KMS-11 (cell line): ENCODE measurements around the gene SLC7A1.

Experiments used
- H2AFZ ChIP-seq: fragments of 200-600 bp; sonication (generic); 2 replicates; pipeline ENCODE4 v1.6.1; 2016; ENCODE audit warnings: antibody characterized with exemption, mixed run types, low read depth
- H3K27ac ChIP-seq: fragments of 200-600 bp; sonication (generic); 2 replicates; pipeline ENCODE4 v1.6.1; 2016; ENCODE audit warnings: mild to moderate bottlenecking, mixed run types
- H3K27me3 ChIP-seq: fragments of 200-600 bp; sonication (generic); 2 replicates; pipeline ENCODE4 v1.6.1; 2017; ENCODE audit warnings: mild to moderate bottlenecking, low read depth, mixed run types, moderate library complexity; ENCODE audit not compliant: insufficient read depth
- H3K36me3 ChIP-seq: fragments of 200-600 bp; sonication (generic); 2 replicates; pipeline ENCODE4 v1.6.1; 2017; ENCODE audit warnings: mild to moderate bottlenecking, mixed run types; ENCODE audit not compliant: insufficient read depth
- H3K4me1 ChIP-seq: fragments of 200-600 bp; sonication (generic); 2 replicates; pipeline ENCODE4 v1.6.1; 2016; ENCODE audit warnings: mild to moderate bottlenecking, low read depth, mixed run types; ENCODE audit not compliant: poor library complexity, severe bottlenecking
- H3K4me2 ChIP-seq: fragments of 200-600 bp; sonication (generic); 2 replicates; pipeline ENCODE4 v1.7.0; 2016; ENCODE audit warnings: mild to moderate bottlenecking, mixed run types
- H3K4me3 ChIP-seq: fragments of 200-600 bp; sonication (generic); IDR thresholded peaks from 2 replicates; pipeline ENCODE4 v1.6.1; 2017; ENCODE audit warnings: low read depth, low read length, mixed read lengths; ENCODE audit not compliant: insufficient read depth
- H3K79me2 ChIP-seq: fragments of 200-600 bp; sonication (generic); 2 replicates; pipeline ENCODE4 v1.6.1; 2016; ENCODE audit warnings: low read depth, mixed run types; ENCODE audit not compliant: insufficient read depth
- H3K9ac ChIP-seq: fragments of 200-600 bp; sonication (generic); 2 replicates; pipeline ENCODE4 v1.6.1; 2016; ENCODE audit warnings: mild to moderate bottlenecking, mixed run types
- H4K20me1 ChIP-seq: fragments of 200-600 bp; sonication (generic); 2 replicates; pipeline ENCODE4 v1.6.1; 2016; ENCODE audit warnings: mild to moderate bottlenecking, mixed run types; ENCODE audit not compliant: insufficient read depth
- CTCF ChIP-seq: fragments of 200-600 bp; sonication (generic); conservative IDR thresholded peaks from 2 replicates; pipeline ENCODE4 v1.6.1; 2017; ENCODE audit warnings: low read depth, mild to moderate bottlenecking, antibody characterized with exemption, low read length, moderate library complexity, mixed read lengths

SLC7A1 gene

GRCh38 chr13:29591310-29591709, 4.2 kb downstream of the SLC7A1 start:
- no peak overlapping the region for H3K4me2 ChIP-seq
- H3K79me2 ChIP-seq: peaks cover 83% of the 10 kb centered on the region
- no peak for TF ChIP-seq CTCF
- H2AFZ ChIP-seq: no peak overlapping the region
- H3K4me3 ChIP-seq: no peak overlapping the region
- H4K20me1 ChIP-seq: no peaks in the 10 kb centered on the region
- H3K27me3 ChIP-seq: no peaks in the 10 kb centered on the region
- H3K27ac ChIP-seq: no peak overlapping the region
- no peaks in the 10 kb centered on the region for H3K36me3 ChIP-seq
- no peak overlapping the region for H3K9ac ChIP-seq
- H3K4me1 ChIP-seq: peaks cover 14% of the 10 kb centered on the region

- Histone ChIP-seq H3K4me3 (no peak overlapping the region), H3K4me2 (no peak overlapping the region), H3K79me2 (peaks cover 96% of the 10 kb centered on the region), H3K4me1 (peaks cover 14% of the 10 kb centered on the region), H4K20me1 (no peaks in the 10 kb centered on the region), H3K9ac (no peak overlapping the region), H3K36me3 (no peaks in the 10 kb centered on the region), H3K27ac (no peak overlapping the region), H2AFZ (no peak overlapping the region), H3K27me3 (no peaks in the 10 kb centered on the region)
- no peak for TF ChIP-seq CTCF
These were observed 5.5 kb downstream of the SLC7A1 start for GRCh38 chr13:29589967-29590366.

- H3K4me2 ChIP-seq: no peak overlapping the region
- peaks cover 14% of the 10 kb centered on the region for H3K4me1 ChIP-seq
- no peaks in the 10 kb centered on the region for H4K20me1 ChIP-seq
- H3K27ac ChIP-seq: no peak overlapping the region
- H3K27me3 ChIP-seq: no peaks in the 10 kb centered on the region
- no peak overlapping the region for H3K9ac ChIP-seq
- H3K36me3 ChIP-seq: no peaks in the 10 kb centered on the region
- no peak overlapping the region for H2AFZ ChIP-seq
- no peak overlapping the region for H3K4me3 ChIP-seq
- H3K79me2 ChIP-seq: peaks cover 100% of the 10 kb centered on the region
- no peak for TF ChIP-seq CTCF
These were observed 6.3 kb downstream of the SLC7A1 start for GRCh38 chr13:29589234-29589633.

DNA sequence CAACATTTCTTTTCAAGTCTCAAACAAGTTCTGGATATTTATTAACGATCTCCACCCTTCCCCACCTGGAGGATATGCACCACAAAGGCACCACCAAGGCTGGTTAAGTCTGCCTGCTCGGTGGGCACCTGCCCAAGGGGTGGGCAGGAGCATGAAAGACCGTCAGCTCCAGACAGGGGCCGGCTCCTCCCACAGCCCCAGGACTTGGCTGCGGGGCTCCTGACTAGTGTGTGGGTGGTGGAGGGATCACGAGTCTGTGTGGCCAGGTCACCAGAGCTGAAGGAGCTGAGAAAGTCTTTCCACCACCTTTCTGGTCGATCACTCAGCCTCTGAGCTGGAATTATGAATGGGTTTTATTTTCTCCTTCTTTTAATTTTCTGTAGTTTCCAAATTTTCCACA, 7.8 kb downstream of the SLC7A1 start:
- no peak for TF ChIP-seq CTCF
- peaks cover 4% of the 10 kb centered on the region for H3K4me1 ChIP-seq
- no peak overlapping the region for H3K27ac ChIP-seq
- H3K4me2 ChIP-seq: no peak overlapping the region
- H3K27me3 ChIP-seq: no peaks in the 10 kb centered on the region
- H4K20me1 ChIP-seq: no peaks in the 10 kb centered on the region
- H3K9ac ChIP-seq: no peak overlapping the region
- no peak overlapping the region for H2AFZ ChIP-seq
- H3K4me3 ChIP-seq: no peak overlapping the region
- H3K79me2 ChIP-seq: peaks cover 100% of the 10 kb centered on the region
- no peaks in the 10 kb centered on the region for H3K36me3 ChIP-seq
